Vagina (tissue), 2 donors: Measurements from ENCODE around the gene ELMOD1. TPM values are rescaled to one million over a fixed set of nuclear protein-coding genes. Genes with fewer than 3 reads are reported as not detected.

Experiments used
- DNase-seq, 2 donors: peaks; one replicate each; pipeline ENCODE4 v3.0.0-alpha.2; 2017; ENCODE audit errors: extremely low spot score in 2 of 2
- H3K27ac ChIP-seq: fragments of 200-600 bp; sonication (generic); one replicate; pipeline ENCODE4 v1.5.1; 2019
- H3K27me3 ChIP-seq: fragments of 200-600 bp; sonication (generic); one replicate; pipeline ENCODE4 v1.5.1; 2019
- H3K36me3 ChIP-seq, 2 donors: fragments of 200-600 bp; sonication (generic); one replicate each; pipeline ENCODE4 v1.5.1; 2017 to 2019
- H3K4me1 ChIP-seq: fragments of 200-600 bp; sonication (generic); one replicate; pipeline ENCODE4 v1.5.1; 2019
- H3K4me3 ChIP-seq, 2 donors: fragments of 200-600 bp; sonication (generic); 1 replicate in 1 of 2; 2 replicates in 1 of 2; pipeline ENCODE4 v1.5.1; 2016 to 2019
- H3K9me3 ChIP-seq: fragments of 200-600 bp; sonication (generic); one replicate; pipeline ENCODE4 v1.5.1; 2019
- CTCF ChIP-seq, 3 experiments: fragments of 450-650 bp in 2 of 3; fragments of 200-600 bp in 1 of 3; sonication (generic) in 1 of 3; IDR thresholded peaks; one replicate each; pipeline ENCODE4 v1.5.1; 2017 to 2019; ENCODE audit warnings: antibody characterized with exemption in 3 of 3, mild to moderate bottlenecking in 2 of 3, moderate library complexity in 2 of 3
- POLR2A ChIP-seq, 2 donors: fragments of 450-650 bp; IDR thresholded peaks; one replicate each; pipeline ENCODE4 v1.6.1; 2017; ENCODE audit warnings: antibody characterized with exemption in 2 of 2, mild to moderate bottlenecking in 2 of 2, moderate library complexity in 2 of 2
- POLR2AphosphoS5 ChIP-seq, 2 donors: sonication (generic); formaldehyde crosslinking; IDR thresholded peaks; one replicate each; pipeline ENCODE4 v1.9.0; 2017; ENCODE audit warnings: antibody characterized with exemption in 2 of 2, mild to moderate bottlenecking in 2 of 2, low read depth in 1 of 2; ENCODE audit not compliant: insufficient read depth in 1 of 2
- intact Hi-C: fragments of 100-400 bp; cut with DNase I; formaldehyde crosslinking; loops from one replicate; pipeline ENCODE4 v1.15.1; 2023
- total RNA-seq: library from RNA; depleted of rRNA; stranded (reverse); fragments of >200 nt; gene quantifications from one replicate; pipeline ENCODE4 v1.2.3, GENCODE V29; 2016

The ELMOD1 gene
- total RNA-seq, 1 donor from 2014 or later: not detected

GRCh38 chr11:107605061-107606006 is 14.4 kb downstream of the ELMOD1 start:
- Histone ChIP-seq H3K4me3 (no peak overlapping the region), H3K27ac (no peak overlapping the region), H3K4me1 (no peaks in the 10 kb centered on the region), H3K27me3 (no peaks in the 10 kb centered on the region), H3K9me3 (no peaks in the 10 kb centered on the region), H3K36me3 (no peaks in the 10 kb centered on the region)
- intact Hi-C loops: no loop called here
- DNase-seq: no peak
- TF ChIP-seq POLR2AphosphoS5 (IDR thresholded peaks at IDR 0.05; ENCODE audit: insufficient read depth in 1 of 2, low read depth in 1 of 2) (no peak), POLR2A (IDR thresholded peaks at IDR 0.05) (no peak), CTCF (IDR thresholded peaks at IDR 0.05) (no peak)

- Histone ChIP-seq H3K9me3 (no peaks in the 10 kb centered on the region), H3K27me3 (no peaks in the 10 kb centered on the region), H3K36me3 (no peaks in the 10 kb centered on the region), H3K4me3 (no peak overlapping the region), H3K4me1 (no peaks in the 10 kb centered on the region), H3K27ac (no peak overlapping the region)
- no peak for TF ChIP-seq POLR2A (IDR thresholded peaks at IDR 0.05)
- TF ChIP-seq CTCF (IDR thresholded peaks at IDR 0.05): no peak
- TF ChIP-seq POLR2AphosphoS5 (IDR thresholded peaks at IDR 0.05; ENCODE audit: insufficient read depth in 1 of 2, low read depth in 1 of 2): no peak
- DNase-seq: no peak
- intact Hi-C loops: no loop called here
Measured at GRCh38 chr11:107606141-107606540, 15.2 kb downstream of the ELMOD1 start.

- intact Hi-C loops: no loop called here
- DNase-seq: no peak
- no peak overlapping the region for H3K4me3 ChIP-seq
- H3K4me1 ChIP-seq: no peaks in the 10 kb centered on the region
- no peaks in the 10 kb centered on the region for H3K36me3 ChIP-seq
- no peaks in the 10 kb centered on the region for H3K9me3 ChIP-seq
- H3K27ac ChIP-seq: no peak overlapping the region
- TF ChIP-seq CTCF (IDR thresholded peaks at IDR 0.05): no peak
- no peak for TF ChIP-seq POLR2AphosphoS5 (IDR thresholded peaks at IDR 0.05; ENCODE audit: insufficient read depth in 1 of 2, low read depth in 1 of 2)
- no peak for TF ChIP-seq POLR2A (IDR thresholded peaks at IDR 0.05)
- no peaks in the 10 kb centered on the region for H3K27me3 ChIP-seq
Measured at GRCh38 chr11:107608809-107609208, 17.9 kb downstream of the ELMOD1 start.

GRCh38 chr11:107609400-107610218 is 18.7 kb downstream of the ELMOD1 start:
- Histone ChIP-seq H3K4me1 (no peaks in the 10 kb centered on the region), H3K9me3 (no peaks in the 10 kb centered on the region), H3K27ac (no peak overlapping the region), H3K27me3 (no peaks in the 10 kb centered on the region), H3K36me3 (no peaks in the 10 kb centered on the region), H3K4me3 (no peak overlapping the region)
- TF ChIP-seq CTCF (IDR thresholded peaks at IDR 0.05): no peak
- TF ChIP-seq POLR2A (IDR thresholded peaks at IDR 0.05): no peak
- no peak for TF ChIP-seq POLR2AphosphoS5 (IDR thresholded peaks at IDR 0.05; ENCODE audit: insufficient read depth in 1 of 2, low read depth in 1 of 2)
- DNase-seq: no peak
- intact Hi-C loops: no loop called here
